HG03060 (cell line): ENCODE results near the gene ZFP36L2.

Experiments used
- ATAC-seq: cut with Tn5 transposase; IDR thresholded peaks from one replicate; pipeline ENCODE4 v1.9.1; 2021; ENCODE audit warnings: low read depth, moderate number of reproducible peaks; ENCODE audit not compliant: unreplicated experiment

ZFP36L2 gene

GRCh38 chr2:43210467-43211303 lies 15.7 kb downstream of the ZFP36L2 start:
- ATAC-seq, result no peak

DNA sequence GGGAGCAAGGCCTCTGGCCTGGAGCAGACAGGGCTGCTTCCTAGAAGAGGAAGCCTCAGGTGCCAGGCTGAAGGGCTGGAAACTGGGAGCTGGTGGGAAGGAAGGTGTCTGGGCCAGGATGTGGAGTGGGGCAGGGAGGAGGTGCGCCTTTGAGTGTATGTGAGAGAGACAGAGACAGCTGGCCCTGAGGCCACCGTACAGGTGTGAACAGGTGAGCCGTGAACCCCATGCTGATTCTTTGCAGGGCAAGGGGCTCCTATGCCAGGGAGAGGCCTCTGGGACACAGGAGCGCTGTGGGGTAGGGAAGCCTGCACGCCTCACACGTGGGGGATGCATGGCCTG lies 16.3 kb downstream of the ZFP36L2 start:
- ATAC-seq, result no peak

DNA sequence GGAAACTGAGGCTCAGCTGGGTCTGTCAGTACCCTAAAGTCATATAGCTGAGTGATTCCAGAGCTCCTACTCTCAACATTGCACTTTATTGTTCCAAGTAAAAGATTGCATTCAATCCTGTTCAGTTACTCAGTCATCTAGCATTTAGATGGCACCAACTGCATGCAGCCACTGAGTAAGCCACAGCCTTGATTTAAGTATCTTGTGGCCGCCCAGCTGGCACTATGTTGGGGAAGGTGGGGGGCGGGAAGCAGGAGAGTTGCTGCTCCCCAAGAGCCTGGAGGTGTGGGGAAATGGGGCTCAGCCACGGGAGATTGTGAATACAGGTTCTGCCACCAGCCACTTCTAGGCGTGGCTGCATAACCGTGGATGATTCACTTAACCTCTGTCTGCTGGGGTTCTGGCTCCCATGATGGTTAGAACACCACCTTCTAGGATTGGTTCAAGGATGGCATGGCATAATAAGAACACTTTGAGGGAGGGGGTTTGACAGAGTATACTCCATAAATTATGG lies 17.1 kb downstream of the ZFP36L2 start:
- ATAC-seq, result no peak

DNA sequence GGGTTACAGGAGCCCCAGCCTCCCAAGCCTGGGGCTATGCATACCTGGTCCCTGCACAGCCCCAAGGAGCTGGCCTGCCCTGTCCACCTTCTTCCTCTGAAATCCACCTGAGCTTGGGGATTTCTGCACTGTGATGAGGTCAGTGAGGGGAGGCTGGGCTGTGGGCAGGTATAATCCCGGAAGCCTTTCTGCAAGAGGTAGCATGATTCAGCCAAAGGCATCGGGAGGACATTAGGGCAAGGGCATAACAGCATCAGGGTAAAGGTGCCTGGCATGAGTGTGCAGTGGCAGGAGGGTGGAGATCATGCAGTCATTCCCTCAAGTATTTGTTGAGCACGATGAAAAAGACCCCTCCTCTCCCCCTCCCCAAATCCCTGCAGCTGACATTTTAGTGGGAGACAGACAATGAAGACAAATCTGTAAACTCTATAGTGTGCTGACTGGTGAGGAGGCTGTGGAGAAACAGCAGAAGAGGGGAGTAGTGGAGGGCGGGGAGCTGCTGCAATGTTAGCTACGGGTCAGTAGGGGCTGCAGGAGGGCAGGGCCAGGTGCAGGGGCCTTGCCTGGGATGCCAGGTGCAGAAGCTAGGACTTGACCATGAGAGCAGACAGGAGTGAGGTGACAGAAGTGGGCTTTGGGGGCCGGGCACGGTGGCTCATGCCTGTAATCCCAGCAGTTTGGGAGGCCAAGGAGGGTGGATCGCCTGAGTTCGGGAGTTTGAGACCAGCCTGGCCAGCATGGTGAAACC lies 18.7 kb downstream of the ZFP36L2 start:
- ATAC-seq, result no peak

DNA sequence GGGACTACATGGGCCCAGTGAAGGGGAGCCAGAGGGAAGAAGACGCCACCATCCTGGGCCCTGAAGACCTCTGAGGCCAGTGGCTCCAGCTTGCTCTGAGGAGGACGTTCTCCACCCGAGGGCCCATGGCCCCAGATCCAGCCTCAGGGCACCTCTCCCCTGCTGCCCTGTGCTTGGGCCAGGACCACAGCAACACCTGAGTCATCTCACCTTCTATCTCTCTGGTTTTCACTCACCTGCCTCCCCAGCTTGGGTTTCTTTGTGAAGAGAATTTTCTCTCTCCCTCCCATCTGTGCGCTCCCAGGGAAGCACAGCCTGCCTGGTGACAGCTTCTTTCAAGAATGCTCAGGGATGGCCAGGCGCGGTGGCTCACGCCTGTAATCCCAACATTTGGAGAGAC lies 19.8 kb downstream of the ZFP36L2 start:
- ATAC-seq, result no peak

GRCh38 chr2:43203373-43203772 lies 23.0 kb downstream of the ZFP36L2 start:
- ATAC-seq, result no peak

- no peak for ATAC-seq
Observed at GRCh38 chr2:43202289-43202688, 24.1 kb downstream of the ZFP36L2 start.

GRCh38 chr2:43201497-43201896 lies 24.9 kb downstream of the ZFP36L2 start:
- no peak for ATAC-seq

DNA sequence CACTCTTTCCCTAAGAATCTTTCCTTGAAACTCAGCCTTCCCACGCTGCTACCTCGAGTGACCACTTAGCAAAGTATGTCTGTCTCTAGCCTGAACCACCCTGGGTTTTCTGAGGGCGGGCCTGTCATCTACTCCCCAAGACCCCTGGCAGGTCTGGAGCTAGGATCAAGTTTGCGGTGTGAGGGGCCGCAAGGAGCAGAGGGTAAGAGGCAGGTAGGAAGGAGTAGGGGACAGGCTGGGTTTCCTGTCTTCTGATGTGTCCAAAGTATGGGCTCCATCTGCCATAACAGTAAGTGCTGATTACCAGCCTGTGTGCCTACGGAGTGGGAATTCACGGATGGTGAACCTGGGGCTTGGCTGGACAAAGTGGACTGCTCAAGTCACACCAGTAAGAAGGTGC lies 25.4 kb downstream of the ZFP36L2 start:
- ATAC-seq, result no peak

- no peak for ATAC-seq
Observed at GRCh38 chr2:43199492-43200488, 26.6 kb downstream of the ZFP36L2 start.

DNA sequence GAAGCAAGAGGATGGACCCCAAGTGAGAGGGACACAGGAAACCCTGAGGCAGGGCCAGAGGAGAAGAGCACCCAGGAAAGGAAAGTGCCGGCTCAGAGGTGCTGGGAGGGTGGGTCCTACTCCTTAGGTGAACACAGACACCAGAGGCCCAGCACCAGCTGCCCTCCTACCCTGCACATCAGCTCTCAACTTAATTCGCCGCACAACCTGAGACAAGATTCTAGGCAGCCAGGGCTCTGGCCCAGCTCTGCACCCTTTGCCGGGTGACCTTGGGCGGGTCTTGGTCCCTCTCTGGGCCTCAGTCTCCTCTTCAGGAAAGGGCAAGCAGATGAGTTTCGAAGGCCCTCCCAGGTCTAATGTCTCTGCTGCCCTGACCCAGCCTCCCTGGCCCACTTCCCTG lies 28.1 kb downstream of the ZFP36L2 start:
- no peak for ATAC-seq

- no peak for ATAC-seq
Observed at GRCh38 chr2:43197588-43197896, 28.9 kb downstream of the ZFP36L2 start.

DNA sequence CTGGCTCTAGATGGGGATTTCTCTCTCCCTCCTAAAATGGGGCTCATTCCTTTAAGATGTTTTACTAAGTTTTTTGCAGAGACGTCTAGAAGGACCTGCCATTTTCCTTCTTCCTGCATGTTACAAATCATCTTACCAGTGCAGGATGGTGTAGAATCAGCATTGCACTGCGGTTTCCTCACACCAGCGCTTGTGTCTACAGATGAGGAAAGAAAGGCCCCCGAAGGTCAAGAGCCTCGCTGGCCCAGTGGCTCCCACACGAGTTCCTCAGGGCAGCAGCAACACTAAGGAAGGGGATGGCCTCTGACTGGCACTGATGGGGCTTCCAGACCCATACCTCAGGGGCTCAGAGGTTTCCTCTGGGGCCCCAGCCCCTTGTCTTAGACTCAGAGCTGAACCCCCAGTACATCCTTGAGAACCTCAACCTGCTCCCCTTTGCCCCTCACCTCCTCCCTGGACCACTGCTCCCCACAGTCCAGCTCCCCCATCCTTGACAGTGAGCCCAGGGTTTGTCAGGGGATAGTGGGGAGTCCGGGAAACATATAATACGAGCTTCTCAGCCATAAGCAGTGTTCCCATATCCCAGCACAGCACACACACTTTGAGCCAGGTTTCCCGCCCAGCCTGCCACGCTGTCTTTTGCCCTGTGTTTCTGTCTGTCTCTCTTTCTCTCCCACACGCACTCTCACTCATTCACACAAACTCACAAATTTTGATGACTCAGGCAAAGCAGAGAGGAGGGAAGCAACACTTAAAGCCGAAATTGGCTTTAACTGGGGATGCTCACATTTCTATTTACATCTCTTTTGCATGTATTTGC lies 29.4 kb downstream of the ZFP36L2 start:
- ATAC-seq, result no peak

DNA sequence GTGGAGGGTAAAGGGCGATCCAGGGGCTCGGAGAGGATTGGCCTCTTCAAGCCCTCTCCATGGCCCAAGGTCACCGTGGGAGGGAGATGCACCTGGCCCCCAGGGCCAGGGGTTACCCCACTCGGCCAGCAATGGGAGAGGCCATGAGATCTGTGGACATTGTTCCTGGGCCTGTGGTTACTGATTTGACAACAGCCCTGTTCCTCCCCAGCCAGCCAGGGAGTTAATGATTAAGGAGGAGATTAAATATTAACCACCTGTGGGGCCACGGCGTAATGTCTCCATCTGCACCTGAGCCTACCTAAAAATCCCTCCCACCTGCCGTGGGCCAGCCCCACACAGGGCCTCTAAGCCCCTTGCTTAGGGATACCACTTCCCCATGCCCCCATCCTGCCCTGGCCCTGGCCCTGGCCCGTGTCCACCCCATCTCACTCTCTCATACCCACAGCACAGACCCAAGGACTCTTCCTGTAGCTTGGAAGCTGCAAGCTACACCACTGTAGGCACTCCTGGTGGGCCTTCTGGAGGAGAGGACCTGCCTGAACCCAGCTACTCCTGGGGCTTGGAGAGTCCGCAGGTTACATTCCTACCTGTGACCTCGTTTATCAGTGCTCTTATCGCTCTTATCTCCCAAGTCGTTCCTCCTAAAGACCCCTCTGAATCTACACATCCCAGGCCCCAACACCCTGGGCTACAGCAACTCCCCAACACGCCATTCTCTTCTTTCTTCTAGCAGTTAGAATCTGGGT lies 32.1 kb downstream of the ZFP36L2 start:
- peak; percentile 28 for ATAC-seq

DNA sequence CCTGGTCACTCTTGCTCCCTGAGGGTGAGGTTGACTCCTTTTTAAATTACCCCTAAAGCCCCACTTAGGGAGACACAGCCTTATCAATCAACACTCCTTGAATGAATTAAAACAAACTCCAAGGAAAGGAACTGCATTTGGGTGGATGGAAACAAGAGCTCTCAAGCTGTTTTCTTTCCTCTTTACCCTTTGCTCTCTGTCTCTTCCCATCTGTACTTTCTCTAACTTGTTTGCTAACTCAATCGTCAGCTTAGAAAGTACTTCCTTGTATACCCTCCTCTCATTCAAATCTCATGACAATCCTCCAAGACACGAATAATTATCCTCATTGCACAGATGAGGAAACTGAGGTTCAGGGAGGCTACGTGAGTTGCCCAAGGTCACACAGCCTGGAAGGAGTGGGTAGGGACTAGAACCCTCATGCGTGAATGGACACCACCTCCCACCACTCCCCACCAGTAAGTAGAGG lies 32.7 kb downstream of the ZFP36L2 start:
- no peak for ATAC-seq

GRCh38 chr2:43192744-43193651 lies 33.4 kb downstream of the ZFP36L2 start:
- no peak for ATAC-seq

- no peak for ATAC-seq
Observed at GRCh38 chr2:43191947-43192516, 34.4 kb downstream of the ZFP36L2 start.
